GM21381 (cell line): ENCODE measurements around the gene ACAP2.
"Not testable (repeated sequence)": the region's sequence is repeated elsewhere in the genome, so short reads cannot be mapped to it uniquely, and the experiment has no call there.

Experiments
- ATAC-seq: cut with Tn5 transposase; IDR thresholded peaks from one replicate; pipeline ENCODE4 v1.9.1; 2021; ENCODE audit warnings: mild to moderate bottlenecking, moderate library complexity; ENCODE audit not compliant: unreplicated experiment

The ACAP2 gene

DNA sequence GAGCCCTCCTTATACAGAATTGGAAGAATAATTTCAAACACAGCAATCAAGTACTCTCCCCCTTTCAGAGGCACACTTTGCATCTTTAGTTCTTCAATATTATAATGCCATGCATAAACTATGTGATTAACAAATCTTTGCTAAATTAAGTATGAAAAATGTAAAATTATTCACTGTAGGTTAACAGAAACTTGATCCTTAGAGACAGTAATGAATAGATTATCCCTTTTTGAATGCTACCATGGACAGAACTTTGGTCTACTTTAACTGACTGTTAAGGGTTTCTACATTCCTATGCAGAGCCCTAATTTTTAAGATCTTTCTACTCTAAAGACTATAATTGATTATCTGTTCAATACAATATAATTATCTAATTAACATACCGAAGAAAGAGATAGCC is 146.2 kb downstream of the ACAP2 start:
- ATAC-seq = no peak

DNA sequence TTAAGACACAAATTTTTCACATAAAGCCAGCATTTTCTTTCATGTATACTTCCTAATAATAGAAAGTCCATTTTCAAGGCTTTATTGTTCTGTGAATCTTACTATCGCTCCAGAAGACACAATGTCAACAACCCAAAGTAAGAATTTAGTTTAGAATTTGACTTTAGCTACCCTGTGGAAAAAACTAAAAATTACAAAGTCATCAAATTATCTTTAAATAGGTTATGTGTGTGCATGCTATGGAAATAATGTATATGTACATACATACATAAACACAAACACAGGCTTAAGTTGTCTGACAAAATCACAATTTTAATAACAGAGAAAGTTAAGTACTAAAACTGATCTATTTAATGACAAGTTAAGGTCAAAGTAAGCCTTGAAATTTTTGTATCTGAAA is 151.7 kb downstream of the ACAP2 start:
- ATAC-seq = no peak

- ATAC-seq = not testable (repeated sequence)
Measured at GRCh38 chr3:195290643-195291042, 152.2 kb downstream of the ACAP2 start.

DNA sequence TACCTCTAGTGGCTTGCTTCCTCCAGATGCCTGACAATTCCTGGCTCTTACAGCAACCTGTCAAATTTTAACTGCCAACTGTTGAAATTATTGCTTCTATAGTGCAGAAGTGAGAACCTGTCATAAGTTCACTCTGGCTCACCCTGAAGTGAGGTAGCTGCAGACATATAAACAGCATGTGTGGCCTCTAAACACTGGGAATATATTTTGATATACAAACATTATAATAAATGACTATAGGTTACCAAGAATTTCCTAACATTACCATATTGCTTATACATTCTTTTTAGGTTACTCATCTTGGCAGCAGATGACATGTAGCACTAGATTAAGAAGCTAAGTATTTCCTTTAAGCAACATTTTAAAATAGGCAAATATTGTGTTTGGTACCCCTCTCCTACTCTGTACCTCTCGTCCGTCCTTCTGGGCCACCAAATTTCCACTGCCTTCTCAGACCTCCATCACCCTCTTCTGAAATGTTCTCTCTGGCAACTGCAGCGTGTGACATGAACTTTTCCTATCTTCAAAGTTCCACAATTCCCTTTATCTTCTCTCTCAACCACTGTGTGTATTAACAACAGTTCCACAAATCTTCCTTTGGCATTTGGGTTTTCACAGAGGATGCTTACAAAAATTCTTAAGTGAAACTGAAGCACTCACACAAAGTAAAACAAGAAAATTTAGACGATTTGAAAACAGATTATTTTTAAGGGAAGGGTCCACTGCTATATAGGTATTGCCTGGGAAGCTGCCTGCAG is 156.5 kb downstream of the ACAP2 start:
- no peak for ATAC-seq

GRCh38 chr3:195285372-195285771 is 157.4 kb downstream of the ACAP2 start:
- ATAC-seq = no peak

DNA sequence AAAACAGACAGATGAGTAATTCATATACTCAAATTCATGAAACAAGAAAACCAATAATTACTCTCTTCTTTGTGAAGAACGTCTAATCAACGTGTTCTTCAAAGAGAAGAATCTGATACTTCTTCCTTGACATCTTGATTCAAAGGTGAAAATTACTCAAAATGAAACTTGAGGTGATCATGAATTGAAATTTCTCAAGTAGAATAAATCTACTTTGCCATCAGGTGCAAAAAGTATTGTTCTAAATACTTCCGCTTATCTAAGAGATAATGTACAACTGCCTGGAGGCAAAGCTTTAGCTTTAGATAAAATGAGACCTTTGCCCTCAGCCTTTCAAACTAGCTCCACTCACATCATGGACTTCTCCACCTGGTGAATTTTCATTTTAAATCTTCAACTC is 158.0 kb downstream of the ACAP2 start:
- no peak for ATAC-seq

DNA sequence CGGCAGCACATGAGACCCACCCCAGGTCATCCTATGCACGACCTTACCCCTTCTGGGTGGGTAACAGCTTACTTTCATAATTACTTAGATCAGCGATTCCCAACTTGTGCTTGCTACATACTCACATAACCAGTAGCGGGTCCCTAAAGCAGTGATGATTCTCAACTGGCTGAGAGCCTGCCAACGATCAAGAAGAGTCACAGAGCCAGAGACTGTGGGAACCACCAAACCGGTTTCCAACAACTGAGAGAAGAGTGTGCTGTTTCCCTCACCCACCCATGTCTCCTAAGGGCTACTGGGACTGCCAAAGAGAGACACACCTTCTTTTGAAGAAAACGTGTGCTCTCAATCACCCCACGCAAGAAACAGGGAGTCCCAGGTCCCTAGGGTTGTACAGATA is 159.9 kb downstream of the ACAP2 start:
- no peak for ATAC-seq

DNA sequence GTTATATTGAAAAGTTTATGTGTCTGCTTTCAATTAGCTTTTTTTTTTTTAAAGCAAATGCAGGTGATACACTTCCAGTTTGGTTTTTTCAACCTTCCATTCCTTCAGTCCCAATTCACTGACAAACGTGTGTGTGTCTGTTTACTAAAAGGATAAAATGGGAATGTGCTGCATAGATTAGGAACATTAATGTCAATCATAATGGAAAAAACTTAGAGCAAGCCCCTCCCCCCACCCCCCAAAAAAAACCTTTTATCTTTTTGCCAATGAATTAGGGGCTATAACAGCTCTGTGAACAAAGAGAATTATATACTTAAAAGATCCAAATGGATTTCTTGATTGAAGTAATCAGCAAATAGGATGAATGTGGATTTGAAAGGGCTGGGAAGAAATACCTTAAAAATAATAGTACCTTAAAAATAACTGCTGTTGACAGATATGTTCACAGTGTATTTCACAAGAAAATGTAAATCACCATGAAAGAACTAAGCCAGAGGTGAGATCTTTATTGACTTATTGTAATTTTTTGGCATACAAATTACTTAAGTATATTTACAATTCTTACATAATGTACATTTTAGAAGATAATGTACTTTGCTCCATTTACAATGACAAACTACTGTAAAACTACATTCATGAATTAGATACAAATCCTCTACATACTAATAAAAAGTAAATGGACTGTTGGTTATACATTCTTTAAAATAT is 168.4 kb downstream of the ACAP2 start:
- no peak for ATAC-seq

DNA sequence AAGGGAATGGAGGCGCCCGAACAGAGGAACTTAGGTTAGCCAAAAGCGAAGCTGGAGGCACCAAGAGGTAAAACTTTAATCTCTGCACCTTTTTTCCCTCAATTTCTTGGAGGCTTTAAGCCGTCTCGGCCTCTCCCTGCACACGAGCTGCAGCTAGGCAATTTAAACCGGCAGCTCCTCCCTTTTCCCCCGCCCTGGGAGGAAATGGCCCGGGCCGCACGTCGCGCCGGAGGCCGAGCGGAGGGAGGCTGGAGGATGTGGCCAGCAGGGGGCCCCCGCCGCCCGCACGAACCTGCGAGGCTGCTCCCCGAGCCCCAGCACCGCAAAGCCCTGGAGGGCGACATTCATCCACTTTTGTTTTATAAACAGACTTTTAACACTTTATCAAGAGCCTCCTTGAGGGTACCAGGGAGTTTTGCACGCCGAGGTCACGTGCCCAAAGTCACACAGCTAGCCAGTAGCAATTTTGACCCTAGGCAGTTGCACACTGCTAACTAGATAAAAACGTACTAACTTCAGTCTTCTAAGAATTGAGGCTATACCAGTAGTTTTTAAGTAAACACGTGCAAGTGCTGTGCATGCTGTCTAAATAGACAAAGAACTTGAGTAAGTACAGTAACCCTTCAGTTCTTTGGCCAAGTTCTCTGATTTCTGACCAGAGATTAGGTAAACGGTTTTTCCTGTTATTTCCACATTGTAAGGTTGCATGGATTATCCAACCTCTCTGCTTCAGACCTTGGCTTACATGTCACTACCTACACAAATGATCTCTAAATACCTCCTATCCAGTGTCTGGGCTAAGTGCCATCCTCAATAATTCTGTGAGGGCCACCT is 171.2 kb downstream of the ACAP2 start:
- peak; percentile 64 for ATAC-seq

DNA sequence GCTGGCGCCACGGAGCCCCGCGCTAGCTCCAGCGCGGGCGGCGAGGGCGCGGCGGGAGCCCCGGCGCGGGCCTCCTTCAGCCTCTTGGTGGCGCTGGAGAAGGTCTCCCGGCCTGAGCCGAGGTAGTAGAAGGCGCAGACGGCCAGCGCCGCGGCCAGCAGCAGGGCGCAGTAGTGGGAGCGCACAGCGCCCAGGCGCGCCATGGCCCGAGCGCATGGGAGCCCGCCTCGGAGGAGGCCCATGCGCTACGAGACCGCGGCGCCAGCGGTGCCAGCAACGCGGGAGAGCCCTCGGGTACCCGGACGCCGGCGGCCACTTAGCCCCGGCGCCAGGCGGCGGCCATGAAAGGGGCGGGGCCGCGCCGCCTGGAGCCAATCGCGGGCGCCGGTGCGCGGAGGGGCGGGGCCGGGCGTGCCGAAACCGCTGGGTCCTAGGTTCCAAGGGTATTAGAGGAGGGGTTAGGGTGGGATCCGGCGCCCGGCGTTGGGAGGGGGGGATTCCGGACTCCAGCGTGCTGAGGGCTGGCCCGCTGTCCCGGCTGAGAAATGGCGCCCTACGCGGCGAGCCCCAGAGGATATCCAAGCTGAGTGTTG is 171.9 kb downstream of the ACAP2 start, which contains the start of gene XXYLT1:
Gene XXYLT1, minus strand, starts transcription at position 343 of the 593 bp plus-strand sequence. Its CDS starts 101 bp downstream, at position 242.
- peak; percentile 77 for ATAC-seq

- ATAC-seq = peak; percentile 12
Measured at GRCh38 chr3:195270079-195270816, 172.6 kb downstream of the ACAP2 start.

- ATAC-seq = no peak
Measured at GRCh38 chr3:195269375-195270078, 173.3 kb downstream of the ACAP2 start.

GRCh38 chr3:195268576-195269309 is 174.1 kb downstream of the ACAP2 start:
- no peak for ATAC-seq

DNA sequence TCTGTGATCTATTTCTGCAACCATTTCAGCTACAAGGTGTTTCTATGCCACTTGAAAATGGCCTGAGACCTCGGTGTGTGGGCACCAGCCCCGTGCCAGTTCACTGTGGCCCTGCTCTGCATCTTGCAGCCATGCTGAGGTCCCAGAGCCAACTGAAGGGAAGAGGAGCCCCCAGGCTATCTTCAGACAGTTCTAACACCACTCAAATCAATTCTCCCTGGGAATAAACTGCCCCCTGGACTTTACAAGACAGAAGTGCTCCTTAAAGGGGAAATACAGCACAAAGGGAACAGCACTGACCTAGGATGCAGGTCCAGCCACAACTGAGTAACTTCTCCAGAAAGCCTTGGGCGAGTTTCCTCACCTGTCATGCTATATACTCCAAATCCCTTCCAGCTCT is 175.7 kb downstream of the ACAP2 start:
- no peak for ATAC-seq

- no peak for ATAC-seq
Measured at GRCh38 chr3:195266428-195266827, 176.4 kb downstream of the ACAP2 start.

DNA sequence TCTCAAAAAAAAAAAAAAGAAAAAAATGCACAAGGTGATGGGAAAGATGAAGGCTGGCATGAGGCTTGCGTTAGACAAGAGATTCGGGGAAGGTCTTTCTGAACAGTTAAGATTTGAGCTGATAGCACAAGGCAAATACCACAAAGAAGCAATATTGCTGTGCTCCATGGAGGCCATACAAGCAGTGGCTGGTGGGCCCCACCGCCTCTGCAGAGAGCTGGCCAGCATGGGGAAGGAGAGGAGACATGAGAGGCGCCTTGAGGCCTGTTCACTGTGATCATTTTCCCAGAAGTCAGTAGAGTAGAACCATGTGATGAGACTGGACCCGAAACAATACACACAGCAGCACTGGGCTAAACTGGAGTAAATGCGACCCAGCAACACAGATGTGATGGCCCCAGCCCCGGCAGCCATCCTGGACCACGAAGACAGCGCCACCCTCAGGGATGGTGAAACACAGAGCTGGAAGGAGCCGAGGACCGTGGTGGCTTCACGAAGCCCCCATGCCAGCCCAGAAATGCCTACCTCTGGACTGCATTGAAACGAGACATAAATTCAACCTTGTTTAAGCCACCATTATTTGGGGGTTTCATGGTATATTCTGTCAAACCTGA is 177.3 kb downstream of the ACAP2 start:
- ATAC-seq = no peak

DNA sequence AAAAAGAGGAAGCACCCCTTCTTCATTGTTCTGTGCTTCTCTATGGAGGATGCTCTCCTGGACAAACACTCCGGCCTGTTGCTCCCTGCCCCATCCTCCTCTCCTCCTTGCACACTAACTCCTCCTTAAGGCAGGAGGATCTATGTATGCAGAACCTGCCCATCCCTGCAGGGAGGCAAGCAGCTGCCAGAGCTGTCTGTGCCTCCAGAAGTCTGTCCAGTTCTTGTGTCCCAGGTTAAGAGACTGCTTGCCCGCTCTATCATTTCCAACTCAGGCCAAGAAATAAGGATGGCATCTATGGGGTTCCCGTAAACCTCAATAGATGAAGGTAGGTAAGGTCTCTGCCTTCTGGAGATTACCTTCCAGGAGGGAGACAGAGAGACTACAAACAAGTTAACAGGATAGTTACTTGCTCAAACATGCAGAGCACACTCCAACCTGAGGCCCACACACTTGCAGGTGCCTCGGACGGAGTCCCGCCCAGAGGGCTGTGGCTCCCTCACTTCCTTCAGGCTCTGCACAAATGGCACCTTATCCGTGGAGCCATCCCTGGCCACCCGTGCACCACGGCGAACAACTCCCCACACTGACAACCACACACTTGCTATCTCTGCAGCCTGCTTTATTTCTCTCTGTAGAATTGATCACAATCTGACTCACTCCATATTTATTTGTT is 178.8 kb downstream of the ACAP2 start:
- ATAC-seq = no peak
